Parathyroid adenoma (tissue), 2 donors: ENCODE results near the gene SH3PXD2B.
A peak's percentile ranks its signal among the peaks of the same experiment; 100 is the strongest.

Source experiments
- H2AFZ ChIP-seq: fragments of 300-600 bp; sonication (generic); one replicate; pipeline ENCODE4 v1.7.0; 2017; ENCODE audit warnings: antibody characterized with exemption, mild to moderate bottlenecking
- H3K27ac ChIP-seq: fragments of 300-600 bp; sonication (generic); one replicate; pipeline ENCODE4 v1.7.0; 2017
- H3K27me3 ChIP-seq: fragments of 300-600 bp; sonication (generic); one replicate; pipeline ENCODE4 v1.7.0; 2017; ENCODE audit warnings: low read length; ENCODE audit not compliant: control insufficient read depth, insufficient read depth
- H3K36me3 ChIP-seq: fragments of 300-600 bp; sonication (generic); one replicate; pipeline ENCODE4 v1.7.0; 2017; ENCODE audit warnings: low read length; ENCODE audit not compliant: control insufficient read depth, insufficient read depth
- H3K4me1 ChIP-seq: fragments of 300-600 bp; sonication (generic); one replicate; pipeline ENCODE4 v1.7.0; 2017; ENCODE audit warnings: control low read depth
- H3K4me2 ChIP-seq: fragments of 300-600 bp; sonication (generic); one replicate; pipeline ENCODE4 v1.7.0; 2017; ENCODE audit warnings: low read length
- H3K4me3 ChIP-seq: fragments of 300-600 bp; sonication (generic); one replicate; pipeline ENCODE4 v1.7.0; 2017; ENCODE audit warnings: low read depth, low read length
- H3K79me2 ChIP-seq: fragments of 300-600 bp; sonication (generic); one replicate; pipeline ENCODE4 v1.7.0; 2017; ENCODE audit warnings: control low read depth
- H3K9ac ChIP-seq: fragments of 300-600 bp; sonication (generic); one replicate; pipeline ENCODE4 v1.7.0; 2017; ENCODE audit warnings: mild to moderate bottlenecking
- H3K9me3 ChIP-seq: fragments of 300-600 bp; sonication (generic); one replicate; pipeline ENCODE4 v1.7.0; 2017; ENCODE audit warnings: low read length; ENCODE audit not compliant: control insufficient read depth
- TF ChIP-seq, protein P1 (sequence below): fragments of 300-600 bp; sonication (generic); IDR thresholded peaks from one replicate; pipeline ENCODE4 v1.7.0; 2017; ENCODE audit warnings: antibody characterized with exemption, mild to moderate bottlenecking
- donor health status: primary hyperparathyroidism.

The SH3PXD2B gene

DNA sequence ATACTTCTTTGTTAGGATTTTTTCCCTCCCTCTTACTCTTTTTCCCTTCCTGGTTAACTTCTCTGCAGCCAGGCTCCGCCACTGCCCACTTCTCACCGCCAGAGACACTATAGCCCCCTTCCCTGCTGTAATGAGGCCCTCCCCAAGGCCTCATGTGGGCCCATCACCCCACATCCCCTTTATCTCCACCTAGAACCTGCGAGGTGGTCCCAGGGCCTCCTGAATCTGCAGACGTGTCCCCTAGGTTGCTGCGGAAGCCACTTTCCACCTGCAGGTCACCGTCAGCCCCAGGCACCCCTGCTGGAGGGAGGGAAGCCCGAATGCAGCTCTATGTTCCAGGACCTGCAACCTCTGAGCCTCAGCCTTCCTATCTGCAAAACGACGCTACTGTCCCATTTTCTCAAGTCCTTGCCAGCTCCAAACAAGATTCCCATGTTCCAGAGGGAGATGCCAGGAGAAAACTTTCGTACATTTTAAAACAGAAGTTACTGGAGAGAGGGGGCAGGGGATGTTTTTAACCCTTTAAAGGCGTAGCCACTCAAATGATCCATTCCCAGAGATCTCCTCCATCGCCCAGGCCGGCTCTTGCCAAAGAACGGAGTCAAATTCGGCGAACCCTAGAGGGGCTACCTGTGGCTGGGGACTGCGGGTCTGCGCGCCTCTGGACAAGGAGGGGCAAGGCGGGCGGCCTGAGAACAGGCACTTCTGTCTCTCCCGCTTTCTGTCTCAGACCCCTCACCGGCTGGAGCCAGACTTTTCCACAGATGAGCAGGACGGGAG, 929 bp downstream of the SH3PXD2B start:
- H3K27ac ChIP-seq = peak overlapping the region; percentile 27
- H2AFZ ChIP-seq = peak overlapping the region; percentile 89
- no peaks in the 10 kb centered on the region for H3K36me3 ChIP-seq
- peaks cover 2% of the 10 kb centered on the region for H3K79me2 ChIP-seq
- peak overlapping the region; percentile 17 for H3K4me3 ChIP-seq
- H3K27me3 ChIP-seq = no peaks in the 10 kb centered on the region
- TF ChIP-seq, protein P1, sequence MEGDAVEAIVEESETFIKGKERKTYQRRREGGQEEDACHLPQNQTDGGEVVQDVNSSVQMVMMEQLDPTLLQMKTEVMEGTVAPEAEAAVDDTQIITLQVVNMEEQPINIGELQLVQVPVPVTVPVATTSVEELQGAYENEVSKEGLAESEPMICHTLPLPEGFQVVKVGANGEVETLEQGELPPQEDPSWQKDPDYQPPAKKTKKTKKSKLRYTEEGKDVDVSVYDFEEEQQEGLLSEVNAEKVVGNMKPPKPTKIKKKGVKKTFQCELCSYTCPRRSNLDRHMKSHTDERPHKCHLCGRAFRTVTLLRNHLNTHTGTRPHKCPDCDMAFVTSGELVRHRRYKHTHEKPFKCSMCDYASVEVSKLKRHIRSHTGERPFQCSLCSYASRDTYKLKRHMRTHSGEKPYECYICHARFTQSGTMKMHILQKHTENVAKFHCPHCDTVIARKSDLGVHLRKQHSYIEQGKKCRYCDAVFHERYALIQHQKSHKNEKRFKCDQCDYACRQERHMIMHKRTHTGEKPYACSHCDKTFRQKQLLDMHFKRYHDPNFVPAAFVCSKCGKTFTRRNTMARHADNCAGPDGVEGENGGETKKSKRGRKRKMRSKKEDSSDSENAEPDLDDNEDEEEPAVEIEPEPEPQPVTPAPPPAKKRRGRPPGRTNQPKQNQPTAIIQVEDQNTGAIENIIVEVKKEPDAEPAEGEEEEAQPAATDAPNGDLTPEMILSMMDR = peak; percentile 25
- H3K4me1 ChIP-seq = no peaks in the 10 kb centered on the region
- no peaks in the 10 kb centered on the region for H3K9me3 ChIP-seq
- no peak overlapping the region for H3K9ac ChIP-seq
- peak overlapping the region; percentile 51 for H3K4me2 ChIP-seq

DNA sequence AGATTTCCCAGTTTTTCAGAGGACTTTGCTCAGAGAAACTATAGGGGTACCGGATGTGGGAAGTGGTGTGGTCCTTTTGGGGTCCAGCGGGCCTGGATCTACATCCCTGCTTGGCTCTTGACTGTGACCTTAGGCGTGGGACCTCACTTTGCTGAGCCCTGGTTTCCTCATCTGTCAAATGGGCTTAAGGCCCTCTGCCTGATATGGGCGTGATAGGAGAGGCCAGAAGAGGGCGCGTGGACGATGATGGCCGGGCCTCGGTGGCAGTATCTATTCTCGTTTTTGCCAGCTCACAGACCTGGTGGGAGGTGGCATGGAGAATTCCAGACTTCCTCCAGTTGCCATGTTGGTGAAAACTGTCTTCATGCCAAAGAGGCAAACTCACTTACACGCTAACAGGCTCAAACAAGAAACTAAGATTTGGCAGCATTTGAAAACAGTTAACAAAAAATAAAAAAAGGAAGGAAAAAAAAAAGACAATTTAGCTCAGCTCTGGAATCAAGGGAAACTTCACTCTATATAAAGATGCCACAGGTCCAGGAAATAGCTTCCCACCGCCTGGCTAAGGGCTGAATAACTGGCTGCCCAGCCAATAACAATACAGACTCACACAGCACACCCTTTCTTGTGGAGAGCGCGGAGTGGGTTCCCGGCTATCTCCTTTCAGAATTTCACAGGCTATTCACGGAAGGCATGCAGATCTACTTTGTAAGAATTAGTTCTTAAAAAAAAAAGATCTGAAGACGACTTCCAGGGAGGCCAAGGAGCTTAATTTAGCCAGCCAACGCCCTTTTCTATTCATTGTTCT, 1.7 kb downstream of the SH3PXD2B start:
- Histone ChIP-seq H2AFZ (peak overlapping the region; percentile 89), H3K4me2 (peak overlapping the region; percentile 16), H3K4me3 (peak overlapping the region; percentile 17), H3K27ac (no peak overlapping the region), H3K9me3 (no peaks in the 10 kb centered on the region), H3K9ac (no peak overlapping the region), H3K4me1 (no peaks in the 10 kb centered on the region), H3K27me3 (no peaks in the 10 kb centered on the region), H3K79me2 (peaks cover 2% of the 10 kb centered on the region), H3K36me3 (no peaks in the 10 kb centered on the region)
- TF ChIP-seq, protein P1 = no peak

DNA sequence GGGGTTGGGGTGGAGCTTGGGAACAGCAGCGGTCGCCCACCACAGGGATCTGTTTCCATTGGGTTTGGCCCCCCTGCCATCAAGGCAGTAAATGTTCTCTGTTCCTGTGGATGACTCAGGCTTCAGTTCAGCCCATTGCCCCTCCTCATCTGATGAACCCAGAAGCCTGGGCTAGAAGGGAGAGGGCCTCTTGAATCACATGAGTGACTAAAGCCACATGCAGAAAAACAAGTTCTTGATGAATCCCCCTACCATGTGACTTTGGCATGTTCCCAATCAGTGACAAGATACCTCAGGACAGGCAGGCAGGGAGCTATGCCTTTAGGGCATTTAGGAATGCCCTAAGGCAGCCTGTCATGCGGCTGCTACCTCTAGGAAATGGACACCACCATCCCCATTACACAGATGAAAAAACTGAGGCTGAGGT, 2.5 kb downstream of the SH3PXD2B start:
- TF ChIP-seq, protein P1 = no peak
- H3K4me2 ChIP-seq = no peak overlapping the region
- H3K79me2 ChIP-seq = peaks cover 2% of the 10 kb centered on the region
- H3K9me3 ChIP-seq = no peaks in the 10 kb centered on the region
- no peaks in the 10 kb centered on the region for H3K36me3 ChIP-seq
- peaks cover 6% of the 10 kb centered on the region for H3K4me1 ChIP-seq
- no peak overlapping the region for H3K4me3 ChIP-seq
- no peak overlapping the region for H3K27ac ChIP-seq
- no peak overlapping the region for H3K9ac ChIP-seq
- no peak overlapping the region for H2AFZ ChIP-seq
- no peaks in the 10 kb centered on the region for H3K27me3 ChIP-seq

DNA sequence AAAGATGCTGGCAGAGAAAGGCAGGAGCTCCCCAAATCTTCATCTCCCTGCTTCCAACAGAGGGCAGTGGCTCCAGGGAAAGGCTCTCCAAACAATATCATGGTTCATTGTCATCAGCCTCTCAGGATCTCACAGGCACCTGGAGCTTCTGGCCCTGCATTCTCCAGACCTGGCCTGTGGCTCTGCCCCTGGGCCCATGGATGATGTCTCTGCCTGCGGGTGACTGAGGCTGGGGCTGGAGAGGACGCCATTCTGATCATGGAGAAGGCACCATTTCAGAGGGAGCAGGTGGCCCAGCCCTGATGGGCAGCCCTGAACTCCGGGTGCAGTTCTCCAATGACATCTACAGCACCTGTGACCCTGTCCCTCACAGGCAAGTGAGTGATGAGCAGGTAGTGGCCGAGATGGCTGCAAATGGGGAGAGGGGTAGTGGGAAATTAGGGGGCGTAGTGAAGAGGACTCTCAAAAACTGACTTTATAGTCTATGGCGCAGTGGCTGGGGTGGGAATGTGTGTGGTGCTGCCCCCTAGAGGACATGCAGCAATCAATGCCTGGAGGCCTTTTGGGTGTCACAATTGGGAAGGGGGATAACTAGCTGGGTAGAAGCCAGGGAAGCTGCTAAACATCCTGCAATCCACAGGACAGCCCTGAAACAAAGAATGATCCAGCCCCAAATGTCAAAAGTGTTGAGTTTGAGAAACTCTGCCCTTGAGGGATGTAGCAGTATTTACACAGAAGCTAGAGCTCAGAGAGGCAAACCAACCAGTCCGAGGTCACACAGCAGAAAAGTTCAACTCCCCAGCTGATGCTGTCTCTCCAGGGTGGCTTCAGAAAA, 3.2 kb downstream of the SH3PXD2B start:
- Histone ChIP-seq H3K27me3 (no peaks in the 10 kb centered on the region), H2AFZ (no peak overlapping the region), H3K79me2 (peaks cover 2% of the 10 kb centered on the region), H3K9ac (no peak overlapping the region), H3K9me3 (no peaks in the 10 kb centered on the region), H3K36me3 (no peaks in the 10 kb centered on the region), H3K4me1 (peaks cover 10% of the 10 kb centered on the region), H3K27ac (no peak overlapping the region), H3K4me3 (no peak overlapping the region), H3K4me2 (no peak overlapping the region)
- TF ChIP-seq, protein P1 = peak; percentile 41
